Measurements from ENCODE around the gene PDCD1LG2. TPM values are rescaled to one million over a fixed set of nuclear protein-coding genes. Genes with fewer than 3 reads are reported as not detected.

PDCD1LG2 gene
- total and polyA plus RNA-seq, 5 donors from 2014 or later: 0.85 to 2.5 (median 1.0) TPM; not detected in 1

- Mint-ChIP-seq H3K4me3 (peak overlapping the region in 1 of 4 donors; percentile 11), H3K27me3 (no peaks in the 10 kb centered on the region), H3K27ac (no peak overlapping the region), H3K36me3 (no peaks in the 10 kb centered on the region), H3K4me1 (peaks cover 0 to 7% (median 1%) of the 10 kb centered on the region in 4 donors), H3K9me3 (no peaks in the 10 kb centered on the region)
- Histone ChIP-seq H3K27me3 (ENCODE audit: control insufficient read depth, insufficient read depth, low read length) (no peaks in the 10 kb centered on the region), H3K9me3 (ENCODE audit: control insufficient read depth in 2 of 2, low read length in 2 of 2) (no peaks in the 10 kb centered on the region), H3K36me3 (ENCODE audit: control insufficient read depth, insufficient read depth, low read length) (no peaks in the 10 kb centered on the region), H3K4me1 (ENCODE audit: control insufficient read depth, insufficient read depth, low read length, poor library complexity, severe bottlenecking) (no peaks in the 10 kb centered on the region), H3K27ac (ENCODE audit: insufficient read depth, low read length, poor library complexity, severe bottlenecking) (no peak overlapping the region), H3K4me3 (ENCODE audit: low read depth, low read length) (no peak overlapping the region)
- DNase-seq: no peak
- no peak for ATAC-seq (ENCODE audit: low read depth in 2 of 2)
These were observed 13.8 kb downstream of the PDCD1LG2 start for GRCh38 chr9:5524090-5524489.

- Mint-ChIP-seq H3K9me3 (no peaks in the 10 kb centered on the region), H3K4me3 (no peak overlapping the region), H3K27me3 (no peaks in the 10 kb centered on the region), H3K27ac (peak overlapping the region in 2 of 3 donors; percentile 45 to 52), H3K4me1 (peaks cover 4 to 49% (median 29%) of the 10 kb centered on the region in 4 donors), H3K36me3 (no peaks in the 10 kb centered on the region)
- Histone ChIP-seq H3K36me3 (ENCODE audit: control insufficient read depth, insufficient read depth, low read length) (no peaks in the 10 kb centered on the region), H3K4me1 (ENCODE audit: control insufficient read depth, insufficient read depth, low read length, poor library complexity, severe bottlenecking) (peaks cover 36% of the 10 kb centered on the region), H3K4me3 (ENCODE audit: low read depth, low read length) (peak overlapping the region; percentile 27), H3K9me3 (ENCODE audit: control insufficient read depth in 2 of 2, low read length in 2 of 2) (no peaks in the 10 kb centered on the region), H3K27ac (ENCODE audit: insufficient read depth, low read length, poor library complexity, severe bottlenecking) (no peak overlapping the region), H3K27me3 (ENCODE audit: control insufficient read depth, insufficient read depth, low read length) (no peaks in the 10 kb centered on the region)
- ATAC-seq (ENCODE audit: low read depth in 2 of 2) (no peak), DNase-seq (no peak)
These were observed 19.4 kb downstream of the PDCD1LG2 start for GRCh38 chr9:5529683-5530221.

GRCh38 chr9:5531101-5531882 is 21.0 kb downstream of the PDCD1LG2 start:
- H3K4me3 Mint-ChIP-seq: peak overlapping the region in 2 of 4 donors; percentile 16 to 57
- no peaks in the 10 kb centered on the region for H3K36me3 Mint-ChIP-seq
- peak overlapping the region; percentile 67 for H3K27ac ChIP-seq (ENCODE audit: insufficient read depth, low read length, poor library complexity, severe bottlenecking)
- peaks cover 36% of the 10 kb centered on the region for H3K4me1 ChIP-seq (ENCODE audit: control insufficient read depth, insufficient read depth, low read length, poor library complexity, severe bottlenecking)
- no peaks in the 10 kb centered on the region for H3K27me3 ChIP-seq (ENCODE audit: control insufficient read depth, insufficient read depth, low read length)
- H3K9me3 ChIP-seq (ENCODE audit: control insufficient read depth in 2 of 2, low read length in 2 of 2): no peaks in the 10 kb centered on the region
- H3K4me1 Mint-ChIP-seq: peaks cover 4 to 48% (median 29%) of the 10 kb centered on the region in 4 donors
- DNase-seq (peak in 2 of 3 donors; percentile 22 to 36), ATAC-seq (ENCODE audit: low read depth in 2 of 2) (peak; percentile 52 to 78)
- H3K36me3 ChIP-seq (ENCODE audit: control insufficient read depth, insufficient read depth, low read length): no peaks in the 10 kb centered on the region
- H3K27ac Mint-ChIP-seq: peak overlapping the region; percentile 39 to 96 (median 88)
- no peaks in the 10 kb centered on the region for H3K27me3 Mint-ChIP-seq
- H3K9me3 Mint-ChIP-seq: no peaks in the 10 kb centered on the region
- H3K4me3 ChIP-seq (ENCODE audit: low read depth, low read length): peak overlapping the region; percentile 69

- DNase-seq (no peak), ATAC-seq (ENCODE audit: low read depth in 2 of 2) (no peak)
- peak overlapping the region; percentile 67 for H3K27ac ChIP-seq (ENCODE audit: insufficient read depth, low read length, poor library complexity, severe bottlenecking)
- no peaks in the 10 kb centered on the region for H3K9me3 ChIP-seq (ENCODE audit: control insufficient read depth in 2 of 2, low read length in 2 of 2)
- Mint-ChIP-seq H3K27me3 (no peaks in the 10 kb centered on the region), H3K4me3 (peak overlapping the region in 2 of 4 donors; percentile 26 to 57), H3K4me1 (peaks cover 4 to 46% (median 29%) of the 10 kb centered on the region in 4 donors), H3K9me3 (no peaks in the 10 kb centered on the region), H3K27ac (peak overlapping the region; percentile 39 to 96 (median 88)), H3K36me3 (no peaks in the 10 kb centered on the region)
- no peaks in the 10 kb centered on the region for H3K36me3 ChIP-seq (ENCODE audit: control insufficient read depth, insufficient read depth, low read length)
- no peaks in the 10 kb centered on the region for H3K27me3 ChIP-seq (ENCODE audit: control insufficient read depth, insufficient read depth, low read length)
- H3K4me1 ChIP-seq (ENCODE audit: control insufficient read depth, insufficient read depth, low read length, poor library complexity, severe bottlenecking): peaks cover 36% of the 10 kb centered on the region
- H3K4me3 ChIP-seq (ENCODE audit: low read depth, low read length): peak overlapping the region; percentile 69
These were observed 22.0 kb downstream of the PDCD1LG2 start for GRCh38 chr9:5532306-5532705.

- Mint-ChIP-seq H3K36me3 (no peaks in the 10 kb centered on the region), H3K27ac (peak overlapping the region; percentile 39 to 96 (median 56)), H3K4me1 (peaks cover 4 to 46% (median 29%) of the 10 kb centered on the region in 4 donors), H3K27me3 (no peaks in the 10 kb centered on the region), H3K4me3 (peak overlapping the region in 1 of 4 donors; percentile 26), H3K9me3 (no peaks in the 10 kb centered on the region)
- H3K27me3 ChIP-seq (ENCODE audit: control insufficient read depth, insufficient read depth, low read length): no peaks in the 10 kb centered on the region
- H3K36me3 ChIP-seq (ENCODE audit: control insufficient read depth, insufficient read depth, low read length): no peaks in the 10 kb centered on the region
- H3K4me3 ChIP-seq (ENCODE audit: low read depth, low read length): no peak overlapping the region
- DNase-seq: no peak
- no peak overlapping the region for H3K27ac ChIP-seq (ENCODE audit: insufficient read depth, low read length, poor library complexity, severe bottlenecking)
- no peak for ATAC-seq (ENCODE audit: low read depth in 2 of 2)
- peaks cover 36% of the 10 kb centered on the region for H3K4me1 ChIP-seq (ENCODE audit: control insufficient read depth, insufficient read depth, low read length, poor library complexity, severe bottlenecking)
- no peaks in the 10 kb centered on the region for H3K9me3 ChIP-seq (ENCODE audit: control insufficient read depth in 2 of 2, low read length in 2 of 2)
These were observed 22.5 kb downstream of the PDCD1LG2 start for GRCh38 chr9:5532790-5533189.

- DNase-seq: no peak
- H3K4me3 ChIP-seq (ENCODE audit: low read depth, low read length): no peak overlapping the region
- H3K27ac Mint-ChIP-seq: peak overlapping the region in 1 of 3 donors; percentile 75
- H3K4me1 Mint-ChIP-seq: peaks cover 2 to 24% (median 14%) of the 10 kb centered on the region in 4 donors
- H3K27me3 Mint-ChIP-seq: peaks cover 4% of the 10 kb centered on the region
- no peaks in the 10 kb centered on the region for H3K9me3 ChIP-seq (ENCODE audit: control insufficient read depth in 2 of 2, low read length in 2 of 2)
- no peak overlapping the region for H3K27ac ChIP-seq (ENCODE audit: insufficient read depth, low read length, poor library complexity, severe bottlenecking)
- H3K4me3 Mint-ChIP-seq: no peak overlapping the region
- ATAC-seq (ENCODE audit: low read depth in 2 of 2): no peak
- H3K9me3 Mint-ChIP-seq: peaks cover 0 to 4% (median 0%) of the 10 kb centered on the region in 7 donors
- no peaks in the 10 kb centered on the region for H3K27me3 ChIP-seq (ENCODE audit: control insufficient read depth, insufficient read depth, low read length)
- H3K36me3 ChIP-seq (ENCODE audit: control insufficient read depth, insufficient read depth, low read length): no peaks in the 10 kb centered on the region
- H3K36me3 Mint-ChIP-seq: no peaks in the 10 kb centered on the region
- peaks cover 16% of the 10 kb centered on the region for H3K4me1 ChIP-seq (ENCODE audit: control insufficient read depth, insufficient read depth, low read length, poor library complexity, severe bottlenecking)
These were observed 26.4 kb downstream of the PDCD1LG2 start for GRCh38 chr9:5536684-5537083.

GRCh38 chr9:5543875-5544702 is 33.8 kb downstream of the PDCD1LG2 start:
- Mint-ChIP-seq H3K4me3 (no peak overlapping the region), H3K27me3 (peaks cover 4% of the 10 kb centered on the region), H3K36me3 (no peaks in the 10 kb centered on the region), H3K4me1 (no peaks in the 10 kb centered on the region), H3K9me3 (peaks cover 0 to 4% (median 0%) of the 10 kb centered on the region in 7 donors), H3K27ac (no peak overlapping the region)
- Histone ChIP-seq H3K27me3 (ENCODE audit: control insufficient read depth, insufficient read depth, low read length) (no peaks in the 10 kb centered on the region), H3K9me3 (ENCODE audit: control insufficient read depth in 2 of 2, low read length in 2 of 2) (no peaks in the 10 kb centered on the region), H3K36me3 (ENCODE audit: control insufficient read depth, insufficient read depth, low read length) (no peaks in the 10 kb centered on the region), H3K4me3 (ENCODE audit: low read depth, low read length) (no peak overlapping the region), H3K4me1 (ENCODE audit: control insufficient read depth, insufficient read depth, low read length, poor library complexity, severe bottlenecking) (no peaks in the 10 kb centered on the region), H3K27ac (ENCODE audit: insufficient read depth, low read length, poor library complexity, severe bottlenecking) (no peak overlapping the region)
- no peak for ATAC-seq (ENCODE audit: low read depth in 2 of 2)
- no peak for DNase-seq

Measured in CD4-positive, CD25-positive, alpha-beta regulatory T cell (primary cell).